IMR-90 (cell line): ENCODE results near the gene DUSP8. TPM values are rescaled to one million over a fixed set of nuclear protein-coding genes. Genes with fewer than 3 reads are reported as not detected.

ENCODE experiments used
- ATAC-seq: fragments of 200-7000 bp; cut with Tn5 transposase; 2 replicates; pipeline ENCODE4 v1.9.1; 2020; ENCODE audit warnings: low read depth, mild to moderate bottlenecking, moderate library complexity
- BruUV-seq: library from RNA; stranded (reverse); fragments of 400-500 nt; replicated peaks from 2 replicates; lab custom pipeline; 2021; lab: Mats Ljungman, UMichigan
- CTCF ChIA-PET: fragments of 300-600 bp; formaldehyde crosslinking; extraction: SDS; loops from one replicate; lab custom pipeline; 2021; ENCODE audit warnings: antibody characterized with exemption; lab: Yijun Ruan, JAX
- POLR2A ChIA-PET: fragments of 300-600 bp; sonication (Branson Sonifier 250); formaldehyde crosslinking; loops from one replicate; lab custom pipeline; 2022; ENCODE audit warnings: antibody characterized with exemption; ENCODE audit not compliant: unreplicated experiment; lab: Charles Lee
- DNase-seq: peaks from one replicate; pipeline ENCODE4 v3.0.0; 2013
- H2AFZ ChIP-seq: replicated peaks from 2 replicates; pipeline ENCODE3; 2013; ENCODE audit warnings: low read length, mild to moderate bottlenecking; ENCODE audit not compliant: poor library complexity
- H2AK5ac ChIP-seq: 2 replicates; pipeline ENCODE4 v1.6.1; 2013; ENCODE audit warnings: low read depth, low read length, inconsistent platforms
- H2AK9ac ChIP-seq: replicated peaks from 2 replicates; pipeline ENCODE3; 2013; ENCODE audit warnings: mild to moderate bottlenecking, low read depth, low read length, moderate library complexity; ENCODE audit not compliant: poor library complexity
- H2BK120ac ChIP-seq: 2 replicates; pipeline ENCODE4 v1.6.1; 2013; ENCODE audit warnings: low read depth, low read length, inconsistent platforms
- H2BK15ac ChIP-seq: 3 replicates; pipeline ENCODE4 v1.6.1; 2013; ENCODE audit warnings: low read depth, low read length, inconsistent platforms
- H2BK20ac ChIP-seq: 2 replicates; pipeline ENCODE4 v1.6.1; 2013; ENCODE audit warnings: low read depth, mild to moderate bottlenecking, inconsistent platforms, low read length, moderate library complexity
- H2BK5ac ChIP-seq: 2 replicates; pipeline ENCODE4 v1.6.1; 2013; ENCODE audit warnings: mild to moderate bottlenecking, low read depth, low read length, inconsistent platforms; ENCODE audit not compliant: poor library complexity, severe bottlenecking
- H3K14ac ChIP-seq: replicated peaks from 2 replicates; pipeline ENCODE4 v1.6.1; 2013; ENCODE audit warnings: low read depth, low read length, inconsistent platforms
- H3K18ac ChIP-seq: 2 replicates; pipeline ENCODE4 v1.6.1; 2013; ENCODE audit warnings: low read depth, low read length, control low read depth
- H3K23ac ChIP-seq: 2 replicates; pipeline ENCODE4 v1.6.1; 2013; ENCODE audit warnings: low read depth, low read length, inconsistent platforms
- H3K27ac ChIP-seq: 2 replicates; pipeline ENCODE4 v1.5.1; 2013; ENCODE audit warnings: mild to moderate bottlenecking, control low read depth, low read length; ENCODE audit not compliant: insufficient read depth
- H3K27me3 ChIP-seq: 2 replicates; pipeline ENCODE4 v1.6.1; 2013; ENCODE audit warnings: low read length; ENCODE audit not compliant: control insufficient read depth, insufficient read depth
- H3K36me3 ChIP-seq: 2 replicates; pipeline ENCODE4 v1.6.1; 2013; ENCODE audit warnings: low read length, mixed read lengths; ENCODE audit not compliant: control insufficient read depth, insufficient read depth
- H3K4ac ChIP-seq: 2 replicates; pipeline ENCODE4 v1.6.1; 2013; ENCODE audit warnings: low read depth, low read length, inconsistent platforms
- H3K4me1 ChIP-seq: 2 replicates; pipeline ENCODE4 v1.6.1; 2013; ENCODE audit warnings: low read length, mixed read lengths; ENCODE audit not compliant: control insufficient read depth, insufficient read depth
- H3K4me2 ChIP-seq: 2 replicates; pipeline ENCODE4 v1.6.1; 2013; ENCODE audit warnings: low read depth, mild to moderate bottlenecking, control low read depth, low read length, moderate library complexity
- H3K4me3 ChIP-seq: 2 replicates; pipeline ENCODE4 v1.5.1; 2013; ENCODE audit warnings: low read depth, mild to moderate bottlenecking, control low read depth, low read length, moderate library complexity; ENCODE audit not compliant: insufficient read depth
- H3K56ac ChIP-seq: 2 replicates; pipeline ENCODE4 v1.6.1; 2013; ENCODE audit warnings: low read length, inconsistent platforms; ENCODE audit not compliant: insufficient read depth; ENCODE audit errors: extremely low read depth
- H3K79me1 ChIP-seq, 2 experiments: 2 replicates each; pipeline ENCODE4 v1.6.1; 2013; ENCODE audit warnings: low read length in 2 of 2, inconsistent platforms in 1 of 2, low read depth in 1 of 2
- H3K9ac ChIP-seq: 2 replicates; pipeline ENCODE4 v1.6.1; 2013; ENCODE audit warnings: low read depth, low read length, control low read depth
- H3K9me1 ChIP-seq: 2 replicates; pipeline ENCODE4 v1.6.1; 2013; ENCODE audit warnings: low read length, inconsistent platforms; ENCODE audit not compliant: insufficient read depth
- H3K9me3 ChIP-seq: 2 replicates; pipeline ENCODE4 v1.6.1; 2013; ENCODE audit warnings: low read length; ENCODE audit not compliant: control insufficient read depth, insufficient read depth
- H4K20me1 ChIP-seq: 2 replicates; pipeline ENCODE4 v1.6.1; 2013; ENCODE audit warnings: low read length, inconsistent platforms; ENCODE audit not compliant: insufficient read depth
- H4K5ac ChIP-seq: 2 replicates; pipeline ENCODE4 v1.6.1; 2013; ENCODE audit warnings: mild to moderate bottlenecking, low read depth, low read length, control low read depth
- H4K8ac ChIP-seq, 2 experiments: 2 replicates each; pipeline ENCODE4 v1.6.1; 2013; ENCODE audit warnings: low read depth in 2 of 2, low read length in 2 of 2, control low read depth in 1 of 2, inconsistent platforms in 1 of 2
- H4K91ac ChIP-seq: 2 replicates; pipeline ENCODE4 v1.6.1; 2013; ENCODE audit warnings: low read depth, low read length, inconsistent platforms; ENCODE audit not compliant: insufficient read depth
- CTCF ChIP-seq: conservative IDR thresholded peaks from 2 replicates; pipeline ENCODE4 v1.5.1; 2012; ENCODE audit warnings: mild to moderate bottlenecking, low read depth, low read length, improper control_type of control experiment
- MAZ ChIP-seq: IDR thresholded peaks from 2 replicates; pipeline ENCODE4 v1.6.1; 2012; ENCODE audit warnings: low read depth, mild to moderate bottlenecking, low read length, improper control_type of control experiment, moderate library complexity, borderline replicate concordance
- RAD21 ChIP-seq: IDR thresholded peaks from 2 replicates; pipeline ENCODE4 v1.6.1; 2012; ENCODE audit warnings: low read length, improper control_type of control experiment
- RFX5 ChIP-seq: IDR thresholded peaks from 2 replicates; pipeline ENCODE4 v1.8.0; 2012; ENCODE audit warnings: low read depth, mild to moderate bottlenecking, low read length, moderate library complexity
- SMC3 ChIP-seq: fragments of 150-350 bp; IDR thresholded peaks from 2 replicates; pipeline ENCODE4 v1.6.1; 2016; ENCODE audit warnings: low read depth, mild to moderate bottlenecking, antibody characterized with exemption, low read length, moderate library complexity
- WGBS, 2 experiments: methylation state at CpG; one replicate each; pipeline versions ENCODE4 v1.1.5 to v1.1.7; 2013; ENCODE audit warnings: missing lambda C conversion rate in 2 of 2; ENCODE audit not compliant: insufficient read length in 1 of 2; ENCODE audit errors: extremely low coverage in 2 of 2; 5-methylcytosine and 5-hydroxymethylcytosine counted together
- dilution Hi-C: fragments of 300-500 bp; cut with HindIII; formaldehyde crosslinking; loops from one replicate; pipeline ENCODE4 v1.14.3; 2018; ENCODE audit warnings: low sequenced_read_pairs; ENCODE audit not compliant: unreplicated experiment
- in situ Hi-C: fragments of 300-500 bp; cut with MboI; formaldehyde crosslinking; loops from 3 replicates; pipeline ENCODE4 v1.14.3; 2019; ENCODE audit warnings: low sequenced_read_pairs, inconsistent platforms, mixed read lengths
- intact Hi-C: fragments of 100-400 bp; cut with micrococcal nuclease; formaldehyde crosslinking; loops from 2 replicates; pipeline ENCODE4 v1.10.0; 2022
- polyA plus RNA-seq, 3 experiments: library from polyadenylated mRNA; depleted of rRNA; stranded (reverse); fragments of >200 nt; gene quantifications; 2 replicates each; pipeline ENCODE4 v1.2.3, GENCODE V29; 2012; ENCODE audit warnings: low replicate concordance in 1 of 3
- total RNA-seq: library from RNA; depleted of rRNA; stranded (reverse); fragments of >200 nt; gene quantifications from 2 replicates; pipeline ENCODE4 v1.2.3, GENCODE V29; 2012

Gene DUSP8
- total and polyA plus RNA-seq, 2 of the 4 experiments (the other 2 are of a cell fraction), result 0.72 to 4.2 TPM

DNA sequence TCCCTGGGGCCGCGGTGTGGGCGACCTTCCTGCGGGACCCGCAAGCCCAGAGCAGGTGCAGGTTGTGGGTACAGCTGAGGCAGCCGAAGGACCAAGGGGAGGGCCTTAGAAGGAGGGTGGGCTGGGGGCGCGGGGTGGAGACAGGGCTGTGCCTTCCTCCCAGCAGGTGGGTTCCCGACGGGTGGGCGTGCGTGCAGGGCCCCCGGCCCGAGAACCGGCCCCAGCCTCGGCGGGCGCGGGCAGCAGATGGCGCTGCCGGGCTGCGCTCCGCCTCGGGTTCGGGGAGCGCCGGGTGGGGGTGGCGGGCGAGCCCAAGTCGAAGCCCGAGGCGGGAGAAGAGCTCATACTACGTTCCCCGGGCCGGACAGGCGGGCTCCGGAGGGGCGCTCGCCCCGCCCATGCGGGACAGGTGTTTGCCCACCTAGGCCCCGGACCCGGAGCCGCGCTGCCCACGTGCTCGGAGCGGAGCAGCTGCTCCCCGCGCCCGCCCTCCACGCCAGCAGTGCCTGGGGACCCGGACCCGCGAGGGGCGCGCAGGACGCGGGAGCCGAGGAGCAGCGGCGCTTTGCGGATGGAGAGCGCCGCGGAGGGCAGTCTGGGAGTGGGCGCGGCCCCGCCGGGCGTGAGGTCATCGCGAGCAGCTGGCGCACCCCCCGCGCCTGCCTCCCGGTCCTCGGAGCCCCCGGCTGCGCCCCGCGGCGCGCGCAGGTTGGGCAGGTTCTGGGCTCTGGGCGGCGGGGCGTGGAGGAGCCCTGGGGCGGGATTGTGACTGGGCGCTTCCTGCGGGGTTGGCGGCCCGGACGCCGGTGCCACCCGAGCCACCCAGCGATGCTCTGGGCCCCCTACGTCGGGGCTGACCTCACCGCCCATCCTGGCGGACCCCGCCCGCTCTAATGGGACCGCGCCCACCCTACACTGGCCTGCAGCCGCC, 25.3 kb downstream of the DUSP8 start:
- BruUV-seq, result no TSS peak
- in situ Hi-C loops, result no loop called here
- H3K4me3 ChIP-seq, result peak overlapping the region; percentile 17

More for the DNA sequence above, 25.3 kb downstream of the DUSP8 start:
- Histone ChIP-seq H3K56ac (no peak overlapping the region), H3K79me1 (no peaks in the 10 kb centered on the region), H3K23ac (no peak overlapping the region), H3K9ac (no peak overlapping the region), H4K8ac (no peak overlapping the region), H3K14ac (no peak overlapping the region), H3K4ac (no peak overlapping the region), H2BK20ac (no peak overlapping the region), H4K91ac (no peak overlapping the region), H3K9me1 (no peaks in the 10 kb centered on the region), H4K5ac (no peak overlapping the region), H2AK5ac (no peak overlapping the region), H3K18ac (no peak overlapping the region), H2BK15ac (no peak overlapping the region), H3K27me3 (peaks cover 56% of the 10 kb centered on the region), H3K36me3 (no peaks in the 10 kb centered on the region), H3K4me2 (peak overlapping the region; percentile 60), H3K27ac (no peak overlapping the region), H2BK5ac (no peak overlapping the region), H4K20me1 (0 out of 2 replicates have a peak, but pooled peaks cover 5% of the 10 kb centered on the region), H2AK9ac (peak overlapping the region; percentile 16), H3K4me1 (peaks cover 4% of the 10 kb centered on the region; the same call in 1 of the 2 replicates), H3K9me3 (no peaks in the 10 kb centered on the region), H2AFZ (peak overlapping the region; percentile 86), H2BK120ac (no peak overlapping the region)
- TF ChIP-seq RFX5 (no peak), RAD21 (peak; percentile 85), CTCF (peak; percentile 86), SMC3 (peak; percentile 77), MAZ (peak; percentile 63; the same call in 1 of the 2 replicates)
- ChIA-PET POLR2A (interaction anchor here (1.0 kb wide), 1 partner anchor 28 kb away, joined by 5 read pairs; no protein-coding TSS in a partner anchor), CTCF (interaction anchor here (0.7 to 2.1 kb wide), 7 partner anchors 12 to 49 kb away, joined by 3 to 30 read pairs (median 4); partner anchors contain the start of gene DUSP8)
- intact Hi-C loops, result loop anchor here (1.0 to 2.0 kb wide), 2 partner anchors 28 to 82 kb away; partner anchors contain the start of gene KRTAP5-5
- DNase-seq, result peak; percentile 21
- peak; percentile 90 for ATAC-seq
- dilution Hi-C loops, result no loop called here
- 1% methylated on average over 18 of the region's 106 CpGs; no CpG with 5 or more reads in 1 of the 2 experiments for WGBS, 2 experiments
